C4-2B (cell line): ENCODE measurements around the gene SCNM1.

ENCODE experiments used
- ZFX ChIP-seq: fragments of 450-650 bp; IDR thresholded peaks from 2 replicates; pipeline ENCODE4 v1.6.1; 2017
- TF ChIP-seq, protein P1 (sequence below): fragments of 450-650 bp; conservative IDR thresholded peaks from 2 replicates; pipeline ENCODE4 v1.5.1; 2017; ENCODE audit warnings: mild to moderate bottlenecking

- TF ChIP-seq, protein P1, sequence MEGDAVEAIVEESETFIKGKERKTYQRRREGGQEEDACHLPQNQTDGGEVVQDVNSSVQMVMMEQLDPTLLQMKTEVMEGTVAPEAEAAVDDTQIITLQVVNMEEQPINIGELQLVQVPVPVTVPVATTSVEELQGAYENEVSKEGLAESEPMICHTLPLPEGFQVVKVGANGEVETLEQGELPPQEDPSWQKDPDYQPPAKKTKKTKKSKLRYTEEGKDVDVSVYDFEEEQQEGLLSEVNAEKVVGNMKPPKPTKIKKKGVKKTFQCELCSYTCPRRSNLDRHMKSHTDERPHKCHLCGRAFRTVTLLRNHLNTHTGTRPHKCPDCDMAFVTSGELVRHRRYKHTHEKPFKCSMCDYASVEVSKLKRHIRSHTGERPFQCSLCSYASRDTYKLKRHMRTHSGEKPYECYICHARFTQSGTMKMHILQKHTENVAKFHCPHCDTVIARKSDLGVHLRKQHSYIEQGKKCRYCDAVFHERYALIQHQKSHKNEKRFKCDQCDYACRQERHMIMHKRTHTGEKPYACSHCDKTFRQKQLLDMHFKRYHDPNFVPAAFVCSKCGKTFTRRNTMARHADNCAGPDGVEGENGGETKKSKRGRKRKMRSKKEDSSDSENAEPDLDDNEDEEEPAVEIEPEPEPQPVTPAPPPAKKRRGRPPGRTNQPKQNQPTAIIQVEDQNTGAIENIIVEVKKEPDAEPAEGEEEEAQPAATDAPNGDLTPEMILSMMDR, result no peak
- peak; percentile 89 for TF ChIP-seq ZFX
These were observed at the start of gene SCNM1, which contains the start of gene LYSMD1 for GRCh38 chr1:151165738-151166504.
